ENCODE results near the gene SGSM1.
"Not testable (repeated sequence)": the region's sequence is repeated elsewhere in the genome, so short reads cannot be mapped to it uniquely, and the experiment has no call there.

Gene SGSM1

DNA sequence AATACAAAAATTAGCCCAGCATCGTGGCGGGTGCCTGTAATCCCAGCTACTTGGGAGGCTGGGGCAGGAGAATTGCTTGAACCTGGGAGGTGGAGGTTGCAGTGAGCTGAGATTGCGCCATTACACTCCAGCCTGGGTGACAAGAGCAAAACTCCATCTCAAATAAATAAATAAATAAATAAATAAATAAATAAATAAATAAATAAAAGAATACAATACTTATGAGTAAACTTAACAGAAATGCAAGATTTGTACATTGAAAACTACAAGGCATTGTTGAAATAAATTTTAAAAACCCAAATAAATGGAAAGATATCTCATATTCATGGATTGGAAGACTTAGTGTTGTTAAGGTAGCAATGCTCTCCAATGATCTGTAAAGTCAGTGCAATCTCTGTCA, 101.1 kb downstream of the SGSM1 start:
- not testable (repeated sequence) for DNase-seq

DNA sequence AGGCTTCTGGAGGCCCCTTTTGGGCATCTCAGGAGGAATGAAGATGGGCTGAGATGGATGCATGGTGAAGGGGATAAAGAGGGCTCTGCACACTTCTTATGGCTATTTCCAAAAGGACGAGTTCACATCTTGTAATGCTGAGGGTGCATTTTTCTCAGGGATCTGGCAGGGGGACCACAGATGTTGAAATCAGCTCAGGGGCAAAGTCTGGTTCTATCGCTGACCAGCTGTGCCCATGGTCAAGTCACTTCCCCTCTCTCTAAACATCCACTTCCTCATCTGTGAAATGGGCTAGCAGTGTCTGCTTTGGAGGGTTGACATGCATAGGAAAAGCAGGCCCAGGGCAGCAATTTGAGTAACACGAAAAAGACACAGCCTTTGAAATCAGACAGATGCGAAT, 114.0 kb downstream of the SGSM1 start:
- no peak for DNase-seq

DNA sequence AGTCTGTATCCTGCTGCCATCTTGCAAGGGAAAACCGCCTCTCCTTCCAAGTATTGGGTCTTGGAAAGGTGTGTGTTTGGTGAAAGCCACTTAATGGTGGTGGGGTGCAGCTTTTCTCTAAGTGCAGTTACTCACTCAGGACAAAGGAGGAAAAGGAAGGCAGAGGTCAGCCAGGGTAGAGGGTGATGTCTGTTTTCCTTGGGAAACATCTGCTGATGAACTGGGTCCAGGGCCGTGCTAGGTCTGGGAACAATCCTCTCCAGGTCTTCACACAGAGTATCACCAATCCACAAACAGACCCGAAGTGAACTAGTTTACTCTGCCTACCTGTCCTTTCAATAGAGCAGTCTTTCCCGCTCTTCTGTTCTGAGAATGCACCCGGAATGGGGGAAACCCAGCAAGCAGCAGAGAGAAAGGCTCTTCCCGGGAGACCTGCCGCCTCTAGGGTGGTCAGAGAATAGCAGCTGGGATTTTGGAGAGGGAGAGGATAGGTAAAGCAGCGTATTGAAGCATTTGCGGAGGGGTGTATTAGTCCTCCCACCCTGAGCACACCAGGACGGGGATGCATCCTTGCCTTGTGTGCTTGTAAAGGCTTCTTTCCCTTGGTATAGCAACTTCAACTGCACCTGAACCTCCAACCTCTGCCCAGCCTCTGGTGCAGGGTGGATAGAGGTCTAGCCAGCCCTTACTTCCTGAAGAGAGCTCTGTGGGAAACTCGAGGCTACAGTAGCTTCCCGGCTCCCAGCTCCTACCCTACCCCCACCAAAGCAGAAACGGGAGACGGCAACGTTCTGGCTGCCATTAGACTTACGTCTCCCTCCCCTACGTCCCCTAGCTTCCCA, 119.8 kb downstream of the SGSM1 start:
- DNase-seq, result no peak

DNA sequence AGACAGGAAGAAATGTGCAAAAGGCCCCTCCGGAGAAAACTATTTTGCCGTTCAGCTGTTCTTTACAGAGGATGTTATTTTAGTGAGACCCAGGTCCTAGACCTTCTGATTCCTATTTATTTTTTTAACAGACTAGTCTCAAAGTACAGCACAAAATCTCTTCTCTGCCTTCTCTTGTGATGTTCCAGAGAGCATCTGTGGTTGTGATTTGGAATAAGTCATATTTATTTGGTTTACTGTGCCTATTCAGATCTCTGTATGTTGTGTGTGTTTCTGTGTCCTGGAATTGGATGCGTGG, 120.4 kb downstream of the SGSM1 start:
- DNase-seq, result no peak

DNA sequence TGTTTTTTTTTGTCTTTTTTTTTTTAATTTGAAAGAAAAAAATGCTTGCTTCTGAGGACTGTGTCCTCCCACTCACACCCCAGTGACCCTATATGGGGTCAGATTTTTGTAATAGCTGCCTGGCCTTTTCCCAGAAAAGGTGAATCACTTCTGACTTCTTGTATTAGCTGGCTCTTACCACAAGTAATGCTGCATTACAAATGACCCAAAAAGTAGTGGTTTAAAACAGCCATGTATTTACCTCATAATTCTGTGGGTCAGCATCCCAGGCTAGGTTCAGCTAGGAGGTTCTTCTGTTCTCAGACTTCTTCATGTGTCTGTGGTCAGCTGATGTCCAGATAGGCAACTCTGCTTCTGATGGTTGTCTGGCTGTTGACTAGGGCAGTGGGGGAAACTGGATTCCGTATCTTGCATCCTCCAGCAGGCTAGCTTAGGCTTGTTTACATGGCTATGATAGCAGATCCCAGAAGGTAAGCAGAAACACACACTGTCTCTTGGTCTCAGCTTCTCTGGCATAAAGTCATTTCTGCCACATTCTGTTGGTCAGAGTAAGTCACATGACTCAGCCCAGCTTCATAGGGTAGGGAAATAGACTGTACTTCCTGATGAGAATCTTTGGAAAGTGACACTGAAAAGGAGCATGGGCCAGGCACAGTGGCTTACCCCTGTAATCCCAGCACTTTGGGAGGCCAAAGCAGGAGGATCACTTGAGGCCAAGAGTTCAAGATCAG, 121.0 kb downstream of the SGSM1 start:
- no peak for DNase-seq

DNA sequence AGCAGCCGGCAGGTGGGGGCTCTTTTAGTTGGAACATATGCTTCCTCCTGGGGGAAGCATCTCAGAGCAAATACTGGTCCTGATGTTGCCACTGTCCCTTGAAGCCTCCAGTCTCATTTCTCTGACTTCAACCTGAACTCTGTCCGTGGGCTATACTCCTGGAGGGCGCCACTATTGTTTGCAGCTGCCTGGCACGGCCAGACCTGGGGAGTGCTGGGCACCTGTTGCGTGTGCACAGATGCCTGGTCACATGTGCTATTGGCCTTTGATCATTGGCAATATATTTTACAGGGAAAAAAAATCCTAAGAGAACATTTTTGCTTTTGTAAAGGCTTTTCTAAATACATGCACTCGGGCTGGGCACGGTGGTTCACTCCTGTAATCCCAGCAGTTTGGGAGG, 122.3 kb downstream of the SGSM1 start:
- DNase-seq, result no peak

DNA sequence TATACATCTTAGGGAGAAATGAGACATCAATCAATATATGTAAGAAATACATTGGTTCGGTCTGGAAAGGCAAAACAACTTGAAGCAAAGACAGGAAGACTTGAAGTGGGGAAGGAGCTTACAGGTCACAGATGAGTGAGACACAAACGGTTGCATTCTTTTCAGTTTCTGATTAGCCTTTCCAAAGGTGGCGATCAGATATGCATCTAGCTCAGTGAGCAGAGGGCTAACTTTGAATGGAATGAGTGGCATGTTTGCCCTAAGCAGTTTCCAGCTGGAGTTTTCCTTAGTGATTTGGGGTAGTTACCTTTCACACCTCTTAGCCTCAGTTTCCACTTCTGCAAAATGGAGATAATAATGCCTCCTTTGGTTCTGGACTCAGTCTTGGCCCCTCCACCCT, 124.7 kb downstream of the SGSM1 start:
- no peak for DNase-seq

DNA sequence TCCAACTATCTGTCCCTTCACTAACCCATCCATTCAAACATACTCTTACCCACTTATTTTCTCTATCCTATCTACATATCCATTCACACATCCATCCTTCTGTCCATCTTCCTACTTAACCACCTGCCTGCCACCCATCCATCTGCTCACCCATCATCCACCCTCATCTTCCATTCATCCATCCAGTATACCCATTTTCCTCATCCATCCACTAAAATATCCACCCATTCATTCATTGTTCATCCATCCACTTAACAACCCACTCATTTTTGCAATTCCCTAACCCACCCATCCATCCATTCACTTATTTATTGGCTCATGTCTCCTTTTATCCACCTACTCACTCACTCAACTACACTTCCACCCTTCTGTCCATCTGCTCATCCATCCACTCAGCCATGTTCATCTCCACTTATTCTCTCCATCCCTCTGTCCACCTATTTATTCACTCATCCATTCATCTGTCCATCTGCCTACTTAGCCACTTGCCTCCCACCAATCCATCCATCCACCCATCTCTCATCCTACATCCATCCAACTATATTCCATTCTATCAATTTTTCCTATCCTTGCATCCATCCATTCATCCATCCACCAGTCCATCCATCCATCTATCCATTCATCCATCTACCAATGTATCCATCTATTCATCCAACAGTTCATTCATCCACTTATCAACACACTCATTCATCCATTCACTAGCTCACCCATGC, 129.9 kb downstream of the SGSM1 start:
- DNase-seq, result no peak

DNA sequence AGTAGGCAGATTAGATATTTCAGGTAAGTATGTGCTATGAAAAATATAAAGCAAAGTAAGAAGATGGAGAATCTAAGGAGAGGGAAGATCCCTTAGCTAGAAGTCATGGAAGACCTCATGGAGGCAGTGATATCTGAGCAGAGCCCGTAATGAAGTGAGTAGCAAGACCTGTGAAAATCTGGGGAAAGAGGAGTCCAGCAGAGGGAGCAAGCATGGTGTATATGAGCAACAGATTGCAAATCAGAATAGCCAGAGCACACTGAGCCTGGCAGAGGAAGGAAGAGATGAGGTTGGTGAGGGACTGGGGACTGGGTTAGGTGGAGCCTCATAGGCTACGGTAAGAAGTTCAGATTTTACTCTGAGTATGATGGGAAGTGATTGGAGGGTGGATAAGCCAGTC, 131.1 kb downstream of the SGSM1 start:
- DNase-seq, result no peak

DNA sequence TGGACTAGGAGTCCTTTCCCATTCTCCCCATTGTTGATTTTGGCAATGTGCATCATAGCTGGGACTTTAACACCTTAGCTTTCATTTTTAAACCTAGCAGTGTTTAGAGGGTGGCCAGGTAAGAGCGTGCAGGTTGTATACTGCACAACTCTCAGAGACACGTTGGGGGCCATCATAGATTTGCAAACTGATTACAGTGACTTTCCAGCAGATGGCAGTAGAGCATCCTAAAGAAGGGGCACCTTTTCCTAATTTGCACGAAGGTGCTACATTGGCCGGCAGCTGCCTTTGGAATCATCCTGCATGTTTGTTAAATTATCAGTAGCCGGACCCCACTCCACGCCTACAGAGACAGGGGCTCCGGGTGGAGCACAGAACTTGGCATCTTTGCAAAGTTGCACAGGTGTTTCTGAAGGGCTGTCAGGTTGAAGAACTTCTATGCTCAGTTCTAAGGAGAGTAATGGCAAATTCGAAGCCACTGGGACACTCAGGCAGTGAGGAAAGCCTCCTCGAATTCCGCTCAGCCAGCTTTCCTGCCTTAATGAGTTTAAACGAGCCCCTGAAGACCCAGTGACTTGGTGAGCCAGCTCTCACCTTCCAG, 132.8 kb downstream of the SGSM1 start:
- peak; percentile 73 for DNase-seq

DNA sequence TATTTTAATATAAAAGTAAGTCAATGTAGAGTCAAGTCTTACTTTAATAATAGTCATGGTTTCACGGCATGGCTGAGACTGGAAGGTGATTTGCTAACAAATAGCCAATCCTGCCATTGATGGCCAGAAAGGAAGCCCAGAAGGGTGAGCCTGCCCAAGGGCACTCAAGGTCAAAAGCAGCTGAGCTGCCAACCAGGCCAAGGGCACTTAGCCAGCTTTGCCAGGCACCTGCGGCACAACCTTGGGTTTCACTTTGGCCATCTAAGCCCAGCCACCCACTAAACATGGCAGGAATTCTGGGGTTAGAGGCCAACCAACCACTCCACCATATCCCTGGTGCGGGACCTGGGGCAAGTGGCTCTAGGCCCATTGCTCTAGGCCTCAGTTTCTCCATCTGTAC, 136.3 kb downstream of the SGSM1 start:
- DNase-seq, result no peak

DNA sequence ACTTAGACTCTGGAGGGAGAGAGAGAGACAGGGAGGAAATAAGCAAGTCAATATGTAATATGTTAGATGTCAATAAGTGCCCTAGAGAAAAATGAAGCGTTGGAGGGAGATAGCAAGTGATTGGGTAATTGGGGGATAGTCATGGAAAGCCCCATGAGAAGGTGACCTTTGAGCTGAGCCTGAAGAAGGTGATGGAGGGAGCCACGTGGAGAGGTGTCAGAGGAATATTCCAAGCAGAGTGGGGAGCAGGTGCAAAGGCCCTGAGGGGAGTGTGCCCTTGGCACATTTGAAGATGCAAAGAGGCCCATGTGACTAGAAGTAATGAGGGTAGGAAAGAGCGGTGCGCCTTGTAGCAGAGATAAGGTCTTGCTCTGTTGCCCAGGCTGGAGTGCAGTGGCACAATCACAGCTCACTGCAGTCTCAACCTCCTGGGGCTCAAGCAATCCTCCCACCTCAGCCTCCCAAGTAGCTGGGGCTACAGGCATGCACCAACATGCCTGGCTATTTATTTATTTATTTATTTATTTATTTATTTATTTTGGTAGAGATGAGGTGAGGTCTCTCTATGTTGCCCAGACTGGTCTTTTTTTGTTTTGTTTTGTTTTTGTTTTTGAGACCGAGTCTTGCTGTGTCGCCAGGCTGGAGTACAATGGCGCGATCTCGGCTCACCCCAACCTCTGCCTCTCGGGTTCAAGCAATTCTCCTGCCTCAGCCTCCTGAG, 138.4 kb downstream of the SGSM1 start:
- no peak for DNase-seq

DNA sequence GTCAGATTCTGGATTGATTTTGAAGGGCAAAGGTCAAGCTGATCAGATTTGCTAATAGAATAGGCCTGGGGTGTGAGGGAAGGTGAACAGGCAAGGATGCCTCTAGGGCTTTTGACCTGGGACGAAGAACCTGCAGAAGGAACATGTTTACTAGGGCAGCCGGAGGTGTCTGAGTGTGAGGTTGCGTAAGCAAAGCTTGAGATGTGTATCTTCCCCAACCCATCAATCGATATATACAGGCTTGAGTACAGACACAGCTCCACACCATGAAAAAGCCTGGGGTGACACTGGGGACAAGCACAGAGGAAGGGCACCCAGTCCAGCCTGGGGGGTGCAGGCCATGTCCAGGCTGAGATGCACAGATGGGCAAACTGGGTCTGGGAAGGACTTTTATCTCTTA, 139.4 kb downstream of the SGSM1 start:
- no peak for DNase-seq

DNA sequence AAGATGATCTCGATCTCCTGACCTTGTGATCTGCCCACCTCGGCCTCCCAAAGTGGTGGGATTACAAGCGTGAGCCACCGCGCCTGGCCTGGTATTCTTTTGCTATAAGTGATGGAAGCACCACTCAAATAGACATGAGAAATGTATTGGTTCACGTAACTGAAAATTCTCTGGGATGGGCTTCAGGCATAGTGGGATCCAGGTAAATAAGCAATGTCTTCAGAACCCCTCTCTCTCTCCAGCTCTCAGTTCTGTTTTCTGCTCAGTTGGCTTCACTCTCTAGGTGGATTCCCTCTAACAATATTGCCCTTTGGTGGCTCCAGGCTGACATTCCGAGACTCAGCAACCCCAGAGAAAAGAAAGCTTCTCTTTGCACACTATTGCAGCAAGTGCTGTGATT, 141.4 kb downstream of the SGSM1 start:
- no peak for DNase-seq

DNA sequence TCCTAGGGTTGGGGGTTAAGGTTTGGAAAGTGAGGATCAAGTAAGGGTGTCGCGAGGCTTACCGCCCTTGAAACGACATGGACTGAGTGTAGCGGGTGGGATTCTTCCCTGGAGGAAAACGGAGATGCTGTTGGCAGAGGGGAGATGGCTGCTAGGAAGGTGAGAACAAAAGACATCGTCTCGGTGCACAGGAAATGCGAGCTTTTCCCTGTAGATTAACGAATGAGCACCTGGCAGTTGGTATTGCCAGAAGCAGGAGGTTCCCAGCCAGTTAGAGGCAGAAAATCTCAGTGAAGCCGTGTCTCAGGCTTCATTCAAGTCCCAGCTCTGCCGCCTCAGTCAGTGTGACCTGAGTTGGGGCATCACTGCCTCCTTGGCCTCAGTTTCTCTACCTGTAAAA, 141.9 kb downstream of the SGSM1 start:
- no peak for DNase-seq

DNA sequence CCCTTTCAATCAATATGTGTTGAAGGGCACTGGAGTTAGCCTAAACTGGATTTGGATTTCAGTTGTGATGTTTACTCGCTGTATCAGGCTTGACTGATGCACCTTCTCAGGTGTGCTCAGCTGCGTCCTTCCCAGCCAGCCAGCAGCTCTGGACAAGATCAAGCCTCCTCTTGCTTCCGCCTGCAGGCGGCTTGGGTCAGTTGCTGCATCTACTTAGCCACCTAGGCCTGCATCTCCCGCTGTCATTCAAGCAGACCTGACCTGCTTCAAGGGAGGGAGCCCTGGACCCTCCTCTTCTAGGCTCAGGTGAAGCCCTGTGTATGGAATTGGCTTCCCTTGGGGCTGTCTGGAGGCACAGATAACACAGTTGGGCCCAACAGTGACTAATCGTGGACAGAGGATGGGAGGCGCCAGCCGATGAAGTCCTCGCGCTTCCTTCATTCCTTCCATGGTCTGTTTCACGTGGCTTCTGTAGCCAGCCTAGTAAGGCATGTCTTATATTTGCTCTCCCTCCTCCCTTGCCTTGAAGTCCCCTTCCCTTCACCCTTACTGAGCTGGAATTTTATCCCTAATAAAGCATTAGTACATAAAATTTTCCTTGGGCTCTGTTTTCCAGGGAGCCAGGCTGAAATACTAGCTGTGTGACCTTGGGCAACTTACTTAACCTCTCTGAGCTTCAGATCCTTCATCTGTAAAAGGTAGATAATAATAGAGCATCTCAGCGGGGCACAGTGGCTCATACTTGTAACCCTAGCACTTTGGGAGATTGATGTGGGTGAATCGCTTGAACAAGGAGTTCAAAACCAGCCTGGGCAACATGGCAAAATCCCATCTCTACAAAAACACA, 142.6 kb downstream of the SGSM1 start:
- DNase-seq, result no peak

DNA sequence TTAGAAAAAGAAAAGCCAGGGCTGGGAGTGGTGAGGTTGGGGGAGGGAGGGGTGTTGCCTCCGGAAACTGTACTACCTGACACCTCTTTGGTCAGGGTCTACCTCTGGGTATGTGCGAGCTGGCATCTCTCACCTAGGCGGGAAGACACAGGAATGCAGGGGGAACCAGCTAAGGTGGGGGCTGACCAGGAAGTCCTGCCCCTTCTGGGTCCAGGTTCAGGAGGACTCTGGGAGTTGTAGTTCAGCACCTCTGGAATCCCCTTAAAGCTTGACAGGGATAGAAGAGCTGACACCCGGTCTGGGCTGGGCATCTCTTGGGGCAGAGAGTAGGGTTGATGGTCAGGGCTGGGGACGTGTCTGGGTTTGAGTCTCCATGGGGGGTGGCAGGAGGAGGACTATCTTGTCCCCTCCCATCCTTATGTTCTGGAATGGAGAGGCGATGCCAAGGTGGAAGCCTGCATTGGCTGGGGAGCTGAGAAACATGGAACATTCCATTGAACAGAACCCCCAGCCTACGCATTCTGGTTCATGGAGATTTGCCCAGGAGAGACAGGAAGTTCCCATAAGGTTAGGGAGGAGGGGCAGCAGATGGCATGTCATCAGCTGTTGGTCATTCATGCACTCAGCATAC, 144.4 kb downstream of the SGSM1 start:
- DNase-seq, result peak; percentile 17

DNA sequence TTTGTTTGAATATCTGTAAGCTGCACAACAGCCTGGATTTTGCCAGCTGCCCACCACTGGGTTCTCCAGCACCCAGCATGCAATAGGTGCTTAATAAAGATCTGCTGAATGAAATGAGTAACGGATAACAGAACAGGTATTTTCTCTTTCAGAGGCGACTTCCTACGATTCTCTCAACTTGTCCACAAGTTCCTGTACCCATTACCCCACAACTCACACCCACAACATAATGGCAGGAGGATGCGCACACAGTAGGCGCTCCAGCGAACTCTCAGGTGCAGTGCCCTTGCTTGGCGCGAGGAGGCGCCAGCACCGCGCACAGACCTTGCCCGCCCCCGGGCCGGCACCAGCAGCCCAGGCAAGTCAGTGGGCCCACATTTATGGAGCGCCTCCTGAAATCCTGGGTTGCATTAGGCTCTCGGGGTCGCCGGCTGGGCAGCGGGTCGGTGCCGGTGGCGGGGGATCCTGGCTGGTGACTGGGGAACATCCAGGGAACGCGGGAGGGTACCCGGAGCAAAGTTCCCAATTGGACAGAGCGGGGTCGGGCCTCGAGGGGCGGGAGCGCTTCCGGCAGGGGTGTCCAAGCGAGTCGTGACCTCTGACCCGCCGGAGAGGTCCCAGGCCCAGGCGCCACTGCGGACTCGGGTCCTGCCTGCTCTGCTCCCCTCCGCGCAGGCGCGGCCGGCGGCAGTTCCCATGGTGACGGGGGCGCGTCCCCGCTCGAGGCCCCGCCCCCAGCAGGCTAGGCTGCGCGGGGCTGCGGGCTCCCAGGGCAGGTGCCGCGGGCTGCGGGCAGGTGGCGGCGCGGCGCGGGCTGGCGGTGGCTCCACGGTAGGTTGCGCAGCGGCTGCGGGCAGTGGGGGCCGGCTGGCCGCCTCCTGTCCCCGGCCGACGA, 146.2 kb downstream of the SGSM1 start, which contains the start of gene KIAA1671:
KIAA1671 (plus strand) TSS at position 775 of the 895 bp plus-strand sequence. CDS start 75,284 bp downstream, outside the sequence.
- peak; percentile 95 for DNase-seq

DNA sequence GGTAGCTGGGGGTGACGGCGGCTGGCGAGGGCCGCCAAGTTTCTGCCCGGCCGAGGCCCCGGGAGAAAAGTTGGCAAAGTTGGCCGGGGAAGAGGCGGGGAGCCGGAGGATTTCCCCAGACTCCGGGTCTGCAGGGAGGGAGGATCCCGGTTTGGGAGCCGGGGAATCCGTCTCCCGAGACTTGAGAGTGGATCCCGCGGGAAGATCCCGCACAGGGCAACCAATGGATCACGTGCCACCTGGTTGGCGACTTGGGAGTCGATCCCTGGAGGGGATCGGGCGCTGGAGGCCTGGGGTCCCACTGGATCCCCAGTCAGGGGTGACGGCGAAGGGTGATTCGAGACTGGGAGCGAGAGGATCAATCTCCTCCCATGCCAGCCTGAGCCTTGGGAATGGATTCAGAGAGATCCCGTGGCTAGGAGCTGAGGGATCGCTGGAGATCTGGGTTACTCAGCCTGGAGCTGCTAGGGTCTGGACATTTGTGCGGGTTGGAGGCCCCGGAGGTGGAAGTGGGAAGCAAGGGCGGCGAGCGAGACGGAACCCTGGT, 146.9 kb downstream of the SGSM1 start:
- peak; percentile 79 for DNase-seq

Measured in eye (tissue), 1 donor.